WI38 (cell line): ENCODE measurements around the gene SHOC2.

Experiments
- H3K4me3 ChIP-seq: 2 replicates; pipeline ENCODE4 v1.5.1; 2011; ENCODE audit warnings: low read depth, mild to moderate bottlenecking, control low read depth, low read length
- TF ChIP-seq, protein P1 (sequence below): IDR thresholded peaks from 2 replicates; pipeline ENCODE4 v1.5.1; 2012; ENCODE audit warnings: low read depth, mild to moderate bottlenecking, control low read depth, low read length

The SHOC2 gene

GRCh38 chr10:110876000-110876399 lies 43.4 kb upstream of the SHOC2 start:
- H3K4me3 ChIP-seq, result no peak overlapping the region
- TF ChIP-seq, protein P1, sequence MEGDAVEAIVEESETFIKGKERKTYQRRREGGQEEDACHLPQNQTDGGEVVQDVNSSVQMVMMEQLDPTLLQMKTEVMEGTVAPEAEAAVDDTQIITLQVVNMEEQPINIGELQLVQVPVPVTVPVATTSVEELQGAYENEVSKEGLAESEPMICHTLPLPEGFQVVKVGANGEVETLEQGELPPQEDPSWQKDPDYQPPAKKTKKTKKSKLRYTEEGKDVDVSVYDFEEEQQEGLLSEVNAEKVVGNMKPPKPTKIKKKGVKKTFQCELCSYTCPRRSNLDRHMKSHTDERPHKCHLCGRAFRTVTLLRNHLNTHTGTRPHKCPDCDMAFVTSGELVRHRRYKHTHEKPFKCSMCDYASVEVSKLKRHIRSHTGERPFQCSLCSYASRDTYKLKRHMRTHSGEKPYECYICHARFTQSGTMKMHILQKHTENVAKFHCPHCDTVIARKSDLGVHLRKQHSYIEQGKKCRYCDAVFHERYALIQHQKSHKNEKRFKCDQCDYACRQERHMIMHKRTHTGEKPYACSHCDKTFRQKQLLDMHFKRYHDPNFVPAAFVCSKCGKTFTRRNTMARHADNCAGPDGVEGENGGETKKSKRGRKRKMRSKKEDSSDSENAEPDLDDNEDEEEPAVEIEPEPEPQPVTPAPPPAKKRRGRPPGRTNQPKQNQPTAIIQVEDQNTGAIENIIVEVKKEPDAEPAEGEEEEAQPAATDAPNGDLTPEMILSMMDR, result no peak

DNA sequence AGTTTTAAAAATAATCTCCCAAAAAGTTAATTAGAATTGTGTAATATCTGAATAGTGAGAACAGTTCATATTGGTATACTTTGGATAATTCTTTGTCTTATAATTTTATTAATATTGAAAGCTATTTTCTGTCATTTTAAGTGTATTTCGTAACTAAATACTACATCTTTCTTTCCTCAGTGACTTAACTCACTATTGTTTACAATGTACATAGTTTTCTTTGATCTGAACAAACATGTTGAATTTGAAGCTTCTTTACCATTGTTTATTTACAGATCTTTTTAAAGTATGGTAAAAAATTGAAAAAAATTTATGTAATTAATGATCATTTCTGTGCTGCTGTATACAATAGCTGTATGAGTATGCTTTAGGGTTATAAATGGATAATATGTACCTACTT lies 42.6 kb upstream of the SHOC2 start:
- H3K4me3 ChIP-seq, result no peak overlapping the region
- TF ChIP-seq, protein P1, result no peak

GRCh38 chr10:110880012-110880411 lies 39.4 kb upstream of the SHOC2 start:
- TF ChIP-seq, protein P1, result no peak
- no peak overlapping the region for H3K4me3 ChIP-seq

DNA sequence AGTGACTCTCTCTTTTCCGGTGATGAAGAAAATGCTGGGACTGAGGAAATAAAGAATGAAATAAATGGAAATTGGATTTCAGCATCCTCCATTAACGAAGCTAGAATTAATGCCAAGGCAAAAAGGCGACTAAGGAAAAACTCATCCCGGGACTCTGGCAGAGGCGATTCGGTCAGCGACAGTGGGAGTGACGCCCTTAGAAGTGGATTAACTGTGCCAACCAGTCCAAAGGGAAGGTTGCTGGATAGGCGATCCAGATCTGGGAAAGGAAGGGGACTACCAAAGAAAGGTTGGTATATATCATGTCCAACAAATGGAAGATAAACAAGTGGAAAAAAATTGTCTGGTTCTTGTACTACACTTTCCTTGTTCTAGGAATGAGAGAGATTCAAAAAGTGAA lies 38.2 kb upstream of the SHOC2 start:
- H3K4me3 ChIP-seq, result no peak overlapping the region
- TF ChIP-seq, protein P1, result no peak

GRCh38 chr10:110881905-110882304 lies 37.5 kb upstream of the SHOC2 start:
- no peak overlapping the region for H3K4me3 ChIP-seq
- TF ChIP-seq, protein P1, result no peak

GRCh38 chr10:110883924-110884323 lies 35.5 kb upstream of the SHOC2 start:
- no peak overlapping the region for H3K4me3 ChIP-seq
- TF ChIP-seq, protein P1, result no peak

DNA sequence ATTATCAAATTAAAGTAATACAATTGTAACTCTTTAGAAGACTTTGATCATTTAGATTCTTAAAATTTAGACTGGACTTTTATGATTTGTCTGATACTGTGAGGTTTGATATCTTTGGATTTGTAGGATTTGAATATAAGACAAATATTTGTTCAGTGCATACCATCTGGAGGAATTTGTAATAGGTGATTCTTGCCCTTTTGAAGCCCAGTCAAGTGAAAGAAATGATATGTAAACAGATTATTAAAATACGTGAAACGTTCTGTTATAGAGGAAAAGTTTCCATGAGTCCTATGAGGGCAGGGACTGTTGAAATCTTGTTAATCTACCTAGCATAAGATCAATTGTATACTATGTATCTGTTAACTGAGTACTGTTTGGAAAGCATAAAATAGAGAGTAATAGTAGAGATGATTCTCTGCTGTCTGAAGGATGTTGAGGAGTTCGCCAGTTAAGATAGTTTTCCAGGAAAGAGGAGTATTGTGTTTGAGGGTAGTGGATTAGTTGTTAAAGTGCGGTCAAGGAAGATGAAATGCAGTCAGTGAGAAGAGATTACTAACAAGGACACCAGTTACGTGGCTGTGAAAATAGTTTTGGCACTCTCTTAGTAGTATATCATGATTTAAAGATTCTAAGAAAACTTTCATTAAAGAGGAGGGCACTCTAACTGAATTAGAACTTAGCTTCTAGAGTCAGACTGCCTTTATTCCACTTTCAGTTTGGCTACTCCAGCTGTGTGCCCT lies 33.3 kb upstream of the SHOC2 start:
- H3K4me3 ChIP-seq, result no peak overlapping the region
- TF ChIP-seq, protein P1, result no peak
